Endothelial cell of coronary artery (primary cell): ENCODE data around the gene KCNA10. TPM values are rescaled to one million over a fixed set of nuclear protein-coding genes. Genes with fewer than 3 reads are reported as not detected.

Experiments used
- total RNA-seq: library from RNA; depleted of rRNA; stranded (reverse); fragments of >200 nt; gene quantifications from 2 replicates; pipeline ENCODE4 v1.2.3, GENCODE V29; 2014

The KCNA10 gene
- total RNA-seq, result not detected in 2 replicates

DNA sequence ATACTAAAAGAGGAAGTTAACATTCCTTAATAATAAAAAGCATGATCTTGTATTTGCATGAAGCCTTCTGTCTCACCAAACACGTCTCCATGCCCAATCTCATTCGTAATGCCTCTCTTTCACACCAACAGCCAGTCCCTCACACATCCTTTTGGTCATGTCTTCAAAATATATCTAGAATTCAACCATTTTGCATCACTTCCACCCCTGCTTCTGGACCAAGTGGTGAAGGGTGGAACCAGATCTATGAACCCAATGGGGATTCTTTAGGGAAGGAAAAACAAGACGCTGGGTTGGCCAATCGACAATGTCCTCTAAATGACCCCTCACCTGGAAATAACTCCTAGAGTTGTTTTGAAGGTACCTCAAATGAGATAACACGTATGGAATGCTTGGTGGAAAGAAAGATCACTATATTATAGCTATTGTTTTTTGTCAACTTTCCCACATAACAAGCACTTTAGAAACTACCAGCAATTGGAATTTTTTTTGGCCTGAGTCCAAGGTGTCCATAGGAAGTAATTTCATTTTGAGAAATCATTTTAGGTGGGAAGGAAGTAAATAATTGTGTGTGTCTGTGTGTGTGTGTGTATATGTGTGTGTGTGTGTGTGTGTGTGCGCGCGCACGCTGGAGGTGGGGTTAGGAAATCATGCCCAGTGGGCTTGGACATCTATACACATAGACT, at the start of gene KCNA10:
KCNA10 (minus strand) TSS at position 51 of the 686 bp plus-strand sequence. CDS start 388 bp downstream, outside the sequence.

Other genes with a start within 250 kb of the KCNA10 start
- gene RBM15, start 179.8 kb downstream of the KCNA10 start, total RNA-seq, result 32.0 and 38.4 TPM in 2 replicates
- 3.7 and 6.0 TPM in 2 replicates for gene SLC16A4, start 128.1 kb downstream of the KCNA10 start, total RNA-seq
- 64.6 and 88.3 TPM in 2 replicates for gene LAMTOR5, start 111.5 kb downstream of the KCNA10 start, total RNA-seq
- gene PROK1, start 68.0 kb downstream of the KCNA10 start, total RNA-seq, result not detected in 2 replicates
- not detected in 2 replicates for gene KCNA2, start 87.2 kb upstream of the KCNA10 start, total RNA-seq
- gene KCNA3, start 155.8 kb upstream of the KCNA10 start, total RNA-seq, result not detected in 2 replicates